HG02678 (cell line): ENCODE measurements around the gene CXXC4.

Experiments
- ATAC-seq: cut with Tn5 transposase; IDR thresholded peaks from one replicate; pipeline ENCODE4 v1.9.1; 2021; ENCODE audit warnings: mild to moderate bottlenecking, moderate library complexity; ENCODE audit not compliant: unreplicated experiment

Gene CXXC4

DNA sequence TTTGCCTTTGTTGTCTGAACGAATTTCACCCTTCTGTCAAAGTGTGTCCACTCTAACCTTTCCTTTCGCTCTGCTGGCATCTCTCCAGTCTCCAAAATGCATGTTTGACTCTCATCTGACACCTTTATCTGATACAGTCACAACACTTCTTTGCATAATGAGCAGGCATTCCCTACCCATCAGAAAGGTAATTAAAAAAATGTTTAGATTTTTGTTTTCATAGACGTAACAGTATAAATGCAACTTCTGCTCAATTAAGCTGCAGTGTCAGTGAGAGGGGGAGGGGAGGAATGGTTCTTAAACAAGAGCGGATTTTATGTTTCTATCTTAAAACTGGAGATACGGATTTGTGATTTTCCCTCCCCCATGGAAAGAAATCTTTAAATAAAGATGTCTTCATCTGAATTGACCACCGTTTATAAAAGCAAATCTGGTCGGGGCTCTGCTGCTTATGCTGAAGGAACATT is 70.2 kb downstream of the CXXC4 start:
- no peak for ATAC-seq

DNA sequence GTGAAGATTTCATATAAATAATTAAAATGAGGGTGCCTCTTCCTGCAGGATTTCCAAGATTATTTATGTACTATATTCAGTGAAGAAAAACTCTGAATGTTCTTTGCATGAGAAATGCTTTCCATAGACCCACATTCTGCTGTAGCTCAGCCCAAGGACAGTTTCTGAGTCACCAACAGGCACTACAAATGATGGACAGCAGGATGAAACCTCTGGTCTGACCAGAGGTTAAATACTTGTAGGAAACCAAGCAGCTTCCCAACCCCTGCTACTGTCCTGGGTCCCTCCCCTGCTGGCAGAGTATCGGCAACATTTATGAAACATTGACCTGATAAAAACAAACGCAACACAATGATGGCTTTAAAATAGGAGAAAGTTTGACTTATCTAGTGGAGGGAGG is 73.1 kb downstream of the CXXC4 start:
- no peak for ATAC-seq

DNA sequence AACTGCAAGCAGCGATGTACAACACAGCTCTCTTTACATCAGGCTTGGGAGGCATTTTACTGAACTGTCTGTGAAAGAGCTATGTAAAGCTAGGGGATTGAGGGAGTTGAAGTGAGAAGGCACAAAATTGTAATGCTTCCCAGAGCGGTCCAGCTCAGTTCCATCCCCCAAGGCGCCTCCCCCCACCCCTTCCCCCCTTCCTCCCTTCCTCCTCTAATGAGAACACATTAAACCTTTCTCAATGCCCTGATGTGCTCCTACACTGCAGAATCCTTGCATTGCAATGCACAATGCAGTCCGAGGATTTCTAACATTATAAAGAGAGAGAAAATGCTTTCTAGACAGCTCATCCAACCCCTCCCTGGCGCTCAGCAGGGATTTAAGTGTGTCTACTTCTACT is 73.9 kb downstream of the CXXC4 start:
- no peak for ATAC-seq
